ENCODE data around the gene TLE7. TPM values are rescaled to one million over a fixed set of nuclear protein-coding genes. Genes with fewer than 3 reads are reported as not detected.

Gene TLE7
- total and polyA plus RNA-seq, 2 of the 4 experiments (the other 2 are of a cell fraction) = not detected

DNA sequence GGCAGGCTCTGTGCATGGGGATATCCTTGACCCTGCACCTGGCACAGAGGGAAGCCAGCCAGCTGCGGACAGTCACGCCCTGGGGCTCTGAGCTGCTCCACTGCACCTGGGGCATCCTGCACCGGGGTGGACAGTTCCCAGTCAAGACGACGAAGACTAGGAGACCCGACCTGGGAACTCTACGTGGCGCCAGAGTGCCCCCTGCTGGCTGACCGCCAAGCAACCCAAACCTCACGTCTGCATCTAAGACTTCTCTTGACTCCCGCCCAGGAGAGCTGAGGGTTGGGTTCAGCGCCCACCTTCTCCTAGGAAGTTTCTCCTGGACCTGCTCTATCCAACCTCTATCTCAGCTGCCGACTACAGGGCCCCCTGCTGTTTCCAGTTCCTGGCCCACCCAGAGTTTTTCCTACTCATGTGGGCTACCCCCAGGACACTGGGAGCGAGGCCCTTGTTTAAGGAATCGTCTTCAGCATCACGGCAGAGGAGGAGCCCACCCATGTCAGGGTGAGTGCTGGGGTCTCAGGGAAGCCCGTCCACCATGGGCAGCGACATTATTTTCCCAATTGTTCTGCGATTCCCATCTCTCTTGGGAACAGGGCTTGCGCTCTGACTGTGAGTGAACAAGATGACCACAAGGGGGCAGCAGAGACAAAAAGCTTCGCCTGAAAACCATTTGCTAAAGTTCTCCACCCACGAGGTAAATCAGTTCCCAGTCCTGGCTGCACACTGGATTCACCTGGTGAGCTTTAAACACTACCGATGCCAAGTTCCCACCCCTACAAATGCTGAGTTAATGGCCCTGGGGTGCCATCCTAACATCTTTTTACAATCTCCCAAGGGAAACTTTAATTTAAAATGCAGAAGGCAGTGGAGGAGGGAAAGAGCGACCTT is 29.3 kb downstream of the TLE7 start:
- H4K8ac ChIP-seq (ENCODE audit: low read depth in 2 of 2, low read length in 2 of 2) = no peak overlapping the region
- POLR2A ChIA-PET (ENCODE audit: unreplicated experiment) = interaction anchor here (0.6 kb wide), 1 partner anchor 90 kb away, joined by 3 read pairs; no protein-coding TSS in a partner anchor
- H4K20me1 ChIP-seq (ENCODE audit: insufficient read depth, low read length) = no peaks in the 10 kb centered on the region
- no peak overlapping the region for H3K4ac ChIP-seq (ENCODE audit: low read depth, low read length)
- H3K9me3 ChIP-seq (ENCODE audit: control insufficient read depth, insufficient read depth, low read length) = no peaks in the 10 kb centered on the region
- H3K79me1 ChIP-seq (ENCODE audit: low read depth in 1 of 2, low read length in 2 of 2) = no peaks in the 10 kb centered on the region
- H3K27ac ChIP-seq (ENCODE audit: insufficient read depth, low read length) = no peak overlapping the region
- H4K5ac ChIP-seq (ENCODE audit: low read depth, low read length) = no peak overlapping the region
- peak overlapping the region; percentile 69 for H2AFZ ChIP-seq (replicated peaks; ENCODE audit: low read length, poor library complexity)
- H2BK15ac ChIP-seq (ENCODE audit: low read depth, low read length) = no peak overlapping the region
- no peak overlapping the region for H3K4me3 ChIP-seq (ENCODE audit: insufficient read depth, low read depth, low read length)
- H2BK20ac ChIP-seq (ENCODE audit: low read depth, low read length) = no peak overlapping the region
- intact Hi-C loops (cut with micrococcal nuclease) (loop anchor here (1.0 kb wide), 3 partner anchors 87 to 199 kb away; no protein-coding TSS in a partner anchor), dilution Hi-C loops (cut with HindIII; ENCODE audit: low sequenced_read_pairs, unreplicated experiment) (no loop called here), in situ Hi-C loops (cut with MboI; ENCODE audit: low sequenced_read_pairs) (loop anchor here (5.0 kb wide), 1 partner anchor 90 kb away; no protein-coding TSS in a partner anchor)
- TF ChIP-seq BHLHE40 (IDR thresholded peaks at IDR 0.05; ENCODE audit: low read depth, low read length) = no peak
- peak; percentile 80 for TF ChIP-seq RAD21 (IDR thresholded peaks at IDR 0.05; ENCODE audit: low read length)
- no peak for TF ChIP-seq MXI1 (IDR thresholded peaks at IDR 0.05; ENCODE audit: borderline replicate concordance, low read depth, low read length)
- TF ChIP-seq, protein P1, sequence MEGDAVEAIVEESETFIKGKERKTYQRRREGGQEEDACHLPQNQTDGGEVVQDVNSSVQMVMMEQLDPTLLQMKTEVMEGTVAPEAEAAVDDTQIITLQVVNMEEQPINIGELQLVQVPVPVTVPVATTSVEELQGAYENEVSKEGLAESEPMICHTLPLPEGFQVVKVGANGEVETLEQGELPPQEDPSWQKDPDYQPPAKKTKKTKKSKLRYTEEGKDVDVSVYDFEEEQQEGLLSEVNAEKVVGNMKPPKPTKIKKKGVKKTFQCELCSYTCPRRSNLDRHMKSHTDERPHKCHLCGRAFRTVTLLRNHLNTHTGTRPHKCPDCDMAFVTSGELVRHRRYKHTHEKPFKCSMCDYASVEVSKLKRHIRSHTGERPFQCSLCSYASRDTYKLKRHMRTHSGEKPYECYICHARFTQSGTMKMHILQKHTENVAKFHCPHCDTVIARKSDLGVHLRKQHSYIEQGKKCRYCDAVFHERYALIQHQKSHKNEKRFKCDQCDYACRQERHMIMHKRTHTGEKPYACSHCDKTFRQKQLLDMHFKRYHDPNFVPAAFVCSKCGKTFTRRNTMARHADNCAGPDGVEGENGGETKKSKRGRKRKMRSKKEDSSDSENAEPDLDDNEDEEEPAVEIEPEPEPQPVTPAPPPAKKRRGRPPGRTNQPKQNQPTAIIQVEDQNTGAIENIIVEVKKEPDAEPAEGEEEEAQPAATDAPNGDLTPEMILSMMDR (conservative IDR thresholded peaks at IDR 0.05; ENCODE audit: low read depth, low read length) = peak; percentile 91
- TF ChIP-seq SMC3 (IDR thresholded peaks at IDR 0.05; ENCODE audit: low read depth, low read length) = peak; percentile 94
- no peak for TF ChIP-seq CHD1 (IDR thresholded peaks at IDR 0.05; ENCODE audit: low read depth, low read length)
- no peak for TF ChIP-seq MAFK (IDR thresholded peaks at IDR 0.05; ENCODE audit: low read depth, low read length)
- no peak overlapping the region for H2AK5ac ChIP-seq (ENCODE audit: low read depth, low read length)
- no peak overlapping the region for H2BK120ac ChIP-seq (ENCODE audit: low read depth, low read length)
- H3K4me2 ChIP-seq (ENCODE audit: low read depth, low read length) = no peak overlapping the region
- ATAC-seq (ENCODE audit: low read depth) (peak; percentile 92), DNase-seq (peak; percentile 59)
- no peak overlapping the region for H3K18ac ChIP-seq (ENCODE audit: low read depth, low read length)
- no peak overlapping the region for H3K14ac ChIP-seq (replicated peaks; ENCODE audit: low read depth, low read length)
- H2BK5ac ChIP-seq (ENCODE audit: low read depth, low read length, poor library complexity, severe bottlenecking) = no peak overlapping the region
- H3K9me1 ChIP-seq (ENCODE audit: insufficient read depth, low read length) = no peaks in the 10 kb centered on the region
- no peaks in the 10 kb centered on the region for H3K36me3 ChIP-seq (ENCODE audit: control insufficient read depth, insufficient read depth, low read length)
- no TSS peak for BruUV-seq (replicated peaks)
- H3K56ac ChIP-seq (ENCODE audit: extremely low read depth, insufficient read depth, low read length) = no peak overlapping the region
- CTCF ChIA-PET = interaction anchor here (0.6 to 4.2 kb wide), 10 partner anchors 15 to 199 kb away, joined by 3 to 40 read pairs (median 3); partner anchors contain the start of gene CHST4
- H3K23ac ChIP-seq (ENCODE audit: low read depth, low read length) = no peak overlapping the region
- peaks cover 10% of the 10 kb centered on the region for H3K27me3 ChIP-seq (ENCODE audit: control insufficient read depth, insufficient read depth, low read length)
- H2AK9ac ChIP-seq (replicated peaks; ENCODE audit: low read depth, low read length, poor library complexity) = peak overlapping the region; percentile 39
- H3K9ac ChIP-seq (ENCODE audit: low read depth, low read length) = no peak overlapping the region
- no peak overlapping the region for H4K91ac ChIP-seq (ENCODE audit: insufficient read depth, low read depth, low read length)
- H3K4me1 ChIP-seq (ENCODE audit: control insufficient read depth, insufficient read depth, low read length) = no peaks in the 10 kb centered on the region
- 0% methylated on average over 2 of the region's 24 CpGs; no CpG with 5 or more reads in 1 of the 2 experiments for WGBS, 2 experiments (ENCODE audit: extremely low coverage in 2 of 2, insufficient read length in 1 of 2)
